Neural cell (in vitro differentiated cells): ENCODE results near the gene KDM4B. TPM values are rescaled to one million over a fixed set of nuclear protein-coding genes. Genes with fewer than 3 reads are reported as not detected.

ENCODE experiments used
- H2AFZ ChIP-seq: fragments of 200-600, 300-800 bp; sonication (generic), shearing (Covaris generic); 2 replicates; pipeline ENCODE4 v1.6.0; 2014; ENCODE audit warnings: low read depth, mild to moderate bottlenecking, antibody characterized with exemption, low read length, moderate library complexity
- H3F3A ChIP-seq: fragments of 200-600 bp; shearing (Covaris generic); 2 replicates; pipeline ENCODE4 v1.6.1; 2016; ENCODE audit warnings: mild to moderate bottlenecking, moderate library complexity, mixed read lengths, antibody characterized with exemption, low read length; ENCODE audit not compliant: insufficient read depth, poor library complexity, severe bottlenecking
- H3K27ac ChIP-seq: fragments of 200-600, 300-800 bp; sonication (generic), shearing (Covaris generic); 2 replicates; pipeline ENCODE4 v1.5.1; 2014; ENCODE audit warnings: mild to moderate bottlenecking, low read length, moderate library complexity
- H3K27me3 ChIP-seq: fragments of 300-800, 200-600 bp; sonication (generic), shearing (Covaris generic); 2 replicates; pipeline ENCODE4 v1.6.0; 2014; ENCODE audit warnings: mild to moderate bottlenecking, low read depth, low read length, moderate library complexity; ENCODE audit not compliant: insufficient read depth
- H3K36me3 ChIP-seq: fragments of 300-800, 200-600 bp; sonication (generic), shearing (Covaris generic); 2 replicates; pipeline ENCODE4 v1.5.1; 2014; ENCODE audit warnings: mild to moderate bottlenecking, antibody characterized with exemption, low read length, moderate library complexity; ENCODE audit not compliant: insufficient read depth
- H3K4me2 ChIP-seq: fragments of 300-800, 200-600 bp; sonication (generic), shearing (Covaris generic); 2 replicates; pipeline ENCODE4 v1.6.0; 2014; ENCODE audit warnings: mild to moderate bottlenecking, low read length
- H3K4me3 ChIP-seq: fragments of 300-800, 200-600 bp; sonication (generic), shearing (Covaris generic); 2 replicates; pipeline ENCODE4 v1.5.1; 2014; ENCODE audit warnings: mild to moderate bottlenecking, low read length, moderate library complexity
- H3K79me2 ChIP-seq: fragments of 200-600 bp; shearing (Covaris generic); replicated peaks from 2 replicates; pipeline ENCODE4 v1.6.0; 2014; ENCODE audit warnings: mild to moderate bottlenecking, low read length, moderate library complexity; ENCODE audit not compliant: insufficient read depth
- H3K9ac ChIP-seq: fragments of 300-800, 200-600 bp; sonication (generic), shearing (Covaris generic); 2 replicates; pipeline ENCODE4 v1.6.1; 2016; ENCODE audit warnings: mild to moderate bottlenecking, low read length, mixed read lengths
- H3K9me2 ChIP-seq: fragments of 200-600 bp; shearing (Covaris generic); 2 replicates; pipeline ENCODE4 v1.6.1; 2016; ENCODE audit warnings: mild to moderate bottlenecking, low read length, mixed read lengths; ENCODE audit not compliant: insufficient read depth
- H3K9me3 ChIP-seq: fragments of 200-600, 300-800 bp; sonication (generic), shearing (Covaris generic); 2 replicates; pipeline ENCODE4 v1.6.1; 2016; ENCODE audit warnings: mild to moderate bottlenecking, mixed run types, low read length, moderate library complexity, mixed read lengths
- H4K20me1 ChIP-seq: fragments of 200-600 bp; shearing (Covaris generic); 2 replicates; pipeline ENCODE4 v1.6.1; 2016; ENCODE audit warnings: mild to moderate bottlenecking, mixed run types; ENCODE audit not compliant: insufficient read depth
- CTCF ChIP-seq: fragments of 450-650 bp; IDR thresholded peaks from 2 replicates; pipeline ENCODE4 v1.5.1; 2014; ENCODE audit warnings: antibody characterized with exemption, mild to moderate bottlenecking, moderate library complexity; ENCODE audit not compliant: poor library complexity, severe bottlenecking
- EP300 ChIP-seq: fragments of 450-650 bp; conservative IDR thresholded peaks from 2 replicates; pipeline ENCODE4 v1.6.1; 2014; ENCODE audit warnings: antibody characterized with exemption, mild to moderate bottlenecking, moderate library complexity; ENCODE audit not compliant: poor library complexity, severe bottlenecking
- EZH2 ChIP-seq: fragments of 200-600, 300-800 bp; shearing (Covaris generic), sonication (generic); IDR thresholded peaks from 2 replicates; pipeline ENCODE4 v1.6.1; 2014; ENCODE audit warnings: antibody characterized with exemption, low read length, borderline replicate concordance, mild to moderate bottlenecking; ENCODE audit not compliant: insufficient read depth, poor library complexity, severe bottlenecking
- MXI1 ChIP-seq: fragments of 450-650 bp; conservative IDR thresholded peaks from 2 replicates; pipeline ENCODE4 v1.6.1; 2014; ENCODE audit warnings: antibody characterized with exemption, mild to moderate bottlenecking; ENCODE audit not compliant: poor library complexity, severe bottlenecking
- POLR2AphosphoS5 ChIP-seq: IDR thresholded peaks from 2 replicates; pipeline ENCODE4 v1.6.1; 2012
- RAD21 ChIP-seq: fragments of 450-650 bp; conservative IDR thresholded peaks from 2 replicates; pipeline ENCODE4 v1.6.1; 2014; ENCODE audit warnings: antibody characterized with exemption, mild to moderate bottlenecking, moderate library complexity
- REST ChIP-seq: IDR thresholded peaks from 2 replicates; pipeline ENCODE4 v1.6.1; 2012; ENCODE audit warnings: borderline replicate concordance
- SMC3 ChIP-seq: fragments of 450-650 bp; conservative IDR thresholded peaks from 2 replicates; pipeline ENCODE4 v1.6.1; 2014; ENCODE audit warnings: antibody characterized with exemption, mild to moderate bottlenecking, moderate library complexity; ENCODE audit not compliant: poor library complexity
- TAF1 ChIP-seq: IDR thresholded peaks from 2 replicates; pipeline ENCODE4 v1.6.1; 2012; ENCODE audit warnings: low read depth
- polyA plus RNA-seq: library from polyadenylated mRNA; depleted of rRNA; stranded (reverse); fragments of >200 nt; gene quantifications from 2 replicates; pipeline ENCODE4 v1.2.3, GENCODE V29; 2014

Gene KDM4B
- polyA plus RNA-seq, 1 donor from 2014 or later = 19.1 TPM

GRCh38 chr19:5013761-5014160, 44.8 kb downstream of the KDM4B start (continued):
- TF ChIP-seq CTCF = no peak

GRCh38 chr19:5014941-5015340, 46.0 kb downstream of the KDM4B start:
- Histone ChIP-seq H3F3A (no peaks in the 10 kb centered on the region), H3K9ac (no peak overlapping the region), H3K36me3 (no peaks in the 10 kb centered on the region)

GRCh38 chr19:5016268-5016667, 47.4 kb downstream of the KDM4B start:
- Histone ChIP-seq H3F3A (no peaks in the 10 kb centered on the region), H3K27me3 (no peaks in the 10 kb centered on the region), H3K79me2 (peaks cover 29% of the 10 kb centered on the region), H3K36me3 (no peaks in the 10 kb centered on the region), H3K9me3 (no peaks in the 10 kb centered on the region), H3K4me2 (no peak overlapping the region), H4K20me1 (peaks cover 3% of the 10 kb centered on the region), H2AFZ (no peak overlapping the region), H3K9me2 (no peaks in the 10 kb centered on the region), H3K9ac (no peak overlapping the region), H3K27ac (no peak overlapping the region), H3K4me3 (no peak overlapping the region)
- TF ChIP-seq REST = no peak
- no peak for TF ChIP-seq TAF1
- TF ChIP-seq EZH2 = no peak
- no peak for TF ChIP-seq SMC3
- TF ChIP-seq MXI1 = no peak
- TF ChIP-seq RAD21 = no peak
- TF ChIP-seq POLR2AphosphoS5 = no peak
- TF ChIP-seq CTCF = no peak
- TF ChIP-seq EP300 = no peak

More at GRCh38 chr19:5014941-5015340, 46.0 kb downstream of the KDM4B start:
- H3K4me2 ChIP-seq = no peak overlapping the region
- H3K4me3 ChIP-seq = no peak overlapping the region
- H3K9me3 ChIP-seq = no peaks in the 10 kb centered on the region
- no peak overlapping the region for H2AFZ ChIP-seq
- H3K27ac ChIP-seq = no peak overlapping the region
- H3K27me3 ChIP-seq = no peaks in the 10 kb centered on the region
- no peak for TF ChIP-seq SMC3
- TF ChIP-seq EZH2 = no peak
- TF ChIP-seq EP300 = no peak
- H3K79me2 ChIP-seq = peaks cover 37% of the 10 kb centered on the region
- H3K9me2 ChIP-seq = no peaks in the 10 kb centered on the region
- H4K20me1 ChIP-seq = peaks cover 3% of the 10 kb centered on the region
